ENCODE measurements around the gene IQSEC1. TPM values are rescaled to one million over a fixed set of nuclear protein-coding genes. Genes with fewer than 3 reads are reported as not detected.

The IQSEC1 gene
- total RNA-seq, 1 experiment from 2014 or later: 13.3 TPM

GRCh38 chr3:13046569-13047274 lies 26.5 kb downstream of the IQSEC1 start:
- Mint-ChIP-seq H3K27me3 (ENCODE audit: unreplicated experiment) (peaks cover 37% of the 10 kb centered on the region), H3K36me3 (ENCODE audit: insufficient read depth, unreplicated experiment) (no peaks in the 10 kb centered on the region), H3K4me3 (ENCODE audit: low read depth, unreplicated experiment) (no peak overlapping the region), H3K4me1 (ENCODE audit: low read depth, unreplicated experiment) (no peaks in the 10 kb centered on the region), H3K9me3 (ENCODE audit: low read depth, unreplicated experiment) (no peaks in the 10 kb centered on the region), H3K27ac (ENCODE audit: unreplicated experiment) (no peak overlapping the region)
- CTCF ChIA-PET: no interaction called here
- no peak for TF ChIP-seq CTCF (IDR thresholded peaks at IDR 0.05; ENCODE audit: unreplicated experiment)
- intact Hi-C loops (cut with micrococcal nuclease; ENCODE audit: unreplicated experiment): no loop called here
- DNase-seq: no peak
- BruUV-seq (replicated peaks): no TSS peak

GRCh38 chr3:13045904-13046568 lies 27.2 kb downstream of the IQSEC1 start:
- BruUV-seq (replicated peaks): no TSS peak
- intact Hi-C loops (cut with micrococcal nuclease; ENCODE audit: unreplicated experiment): no loop called here
- no peak for DNase-seq
- H3K27me3 Mint-ChIP-seq (ENCODE audit: unreplicated experiment): peaks cover 41% of the 10 kb centered on the region
- no peaks in the 10 kb centered on the region for H3K4me1 Mint-ChIP-seq (ENCODE audit: low read depth, unreplicated experiment)
- no peak overlapping the region for H3K4me3 Mint-ChIP-seq (ENCODE audit: low read depth, unreplicated experiment)
- CTCF ChIA-PET: interaction anchor here (0.6 kb wide), 1 partner anchor 391 kb away, joined by 4 read pairs; no protein-coding TSS in a partner anchor
- H3K36me3 Mint-ChIP-seq (ENCODE audit: insufficient read depth, unreplicated experiment): no peaks in the 10 kb centered on the region
- no peak for TF ChIP-seq CTCF (IDR thresholded peaks at IDR 0.05; ENCODE audit: unreplicated experiment)
- no peak overlapping the region for H3K27ac Mint-ChIP-seq (ENCODE audit: unreplicated experiment)
- H3K9me3 Mint-ChIP-seq (ENCODE audit: low read depth, unreplicated experiment): no peaks in the 10 kb centered on the region

DNA sequence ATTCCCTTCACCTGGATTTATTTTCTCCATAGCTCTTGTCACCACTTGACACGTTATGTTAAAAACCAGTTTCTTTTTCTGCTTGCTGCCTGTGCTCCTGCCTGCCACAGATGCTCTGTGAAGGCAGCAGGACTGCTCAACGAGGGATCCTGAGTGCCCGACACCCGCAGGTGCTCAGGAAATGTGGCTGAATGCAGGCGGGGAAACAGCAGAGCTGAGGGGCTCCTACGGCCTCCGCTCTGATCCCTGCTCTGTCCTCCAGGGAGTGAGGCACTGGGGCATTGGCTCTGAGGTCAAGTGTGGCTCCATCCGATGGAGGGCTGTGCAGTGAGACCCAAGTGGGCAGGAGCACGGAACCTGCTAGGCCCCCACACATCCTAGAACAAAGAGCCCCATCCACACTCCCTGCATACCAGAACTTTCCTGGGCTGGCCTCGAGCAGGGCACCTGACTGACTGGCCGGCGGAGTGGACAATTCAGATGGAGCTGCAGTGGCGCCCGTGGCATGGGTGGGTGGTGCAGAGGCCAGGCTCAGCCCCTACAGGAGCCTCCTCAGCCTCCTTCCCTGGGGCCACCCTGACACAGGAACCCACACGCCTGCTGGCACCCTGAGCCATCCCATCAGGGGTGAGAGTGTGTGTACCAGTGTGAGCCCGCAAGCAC lies 27.9 kb downstream of the IQSEC1 start:
- intact Hi-C loops (cut with micrococcal nuclease; ENCODE audit: unreplicated experiment): no loop called here
- no peaks in the 10 kb centered on the region for H3K9me3 Mint-ChIP-seq (ENCODE audit: low read depth, unreplicated experiment)
- no peak overlapping the region for H3K4me3 Mint-ChIP-seq (ENCODE audit: low read depth, unreplicated experiment)
- no TSS peak for BruUV-seq (replicated peaks)
- TF ChIP-seq CTCF (IDR thresholded peaks at IDR 0.05; ENCODE audit: unreplicated experiment): no peak
- H3K27ac Mint-ChIP-seq (ENCODE audit: unreplicated experiment): no peak overlapping the region
- no peak for DNase-seq
- peaks cover 5% of the 10 kb centered on the region for H3K4me1 Mint-ChIP-seq (ENCODE audit: low read depth, unreplicated experiment)
- CTCF ChIA-PET: interaction anchor here (0.6 to 1.0 kb wide), 2 partner anchors 14 to 392 kb away, joined by 3 to 4 read pairs; no protein-coding TSS in a partner anchor
- peaks cover 48% of the 10 kb centered on the region for H3K27me3 Mint-ChIP-seq (ENCODE audit: unreplicated experiment)
- no peaks in the 10 kb centered on the region for H3K36me3 Mint-ChIP-seq (ENCODE audit: insufficient read depth, unreplicated experiment)

DNA sequence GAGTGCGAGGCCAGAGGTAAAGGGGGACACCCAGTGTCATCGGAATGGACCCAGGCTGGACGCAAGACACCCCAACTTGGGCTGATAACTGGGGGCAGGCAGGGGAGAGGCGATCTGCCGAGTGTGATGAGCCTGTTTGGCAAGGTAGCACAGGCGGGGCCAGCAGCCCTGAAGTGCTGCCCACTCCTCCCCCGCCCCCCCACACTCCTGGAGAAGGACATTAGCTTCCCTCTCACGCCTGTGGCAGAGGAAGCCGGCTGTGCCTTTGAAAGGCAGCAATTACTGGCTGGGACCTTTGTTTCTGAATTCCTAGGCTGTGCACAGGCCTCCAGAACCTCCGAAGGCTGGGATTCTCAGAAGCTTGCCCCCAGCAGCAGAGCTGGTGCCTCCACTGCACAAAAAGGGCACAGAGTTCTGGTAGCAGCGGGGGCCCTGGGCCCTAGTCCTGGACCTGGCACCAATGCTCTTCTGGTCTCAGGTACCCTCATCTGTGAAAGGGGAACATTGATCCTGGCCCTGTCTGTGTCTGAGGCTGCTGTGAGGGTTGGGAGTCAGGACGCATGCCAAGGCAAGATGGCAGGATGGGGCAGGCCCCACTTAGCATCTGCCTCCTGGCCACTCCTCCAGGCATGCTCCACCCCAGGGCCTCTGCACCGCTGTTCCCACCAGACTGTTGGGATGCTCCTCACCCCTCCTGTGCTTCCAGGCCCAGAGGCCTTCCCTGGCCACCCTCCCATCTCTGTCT lies 28.6 kb downstream of the IQSEC1 start:
- Mint-ChIP-seq H3K4me3 (ENCODE audit: low read depth, unreplicated experiment) (no peak overlapping the region), H3K4me1 (ENCODE audit: low read depth, unreplicated experiment) (peaks cover 12% of the 10 kb centered on the region), H3K27me3 (ENCODE audit: unreplicated experiment) (peaks cover 55% of the 10 kb centered on the region), H3K36me3 (ENCODE audit: insufficient read depth, unreplicated experiment) (no peaks in the 10 kb centered on the region), H3K27ac (ENCODE audit: unreplicated experiment) (no peak overlapping the region), H3K9me3 (ENCODE audit: low read depth, unreplicated experiment) (no peaks in the 10 kb centered on the region)
- no TSS peak for BruUV-seq (replicated peaks)
- CTCF ChIA-PET: interaction anchor here (1.0 kb wide), 1 partner anchor 14 kb away, joined by 3 read pairs; no protein-coding TSS in a partner anchor
- TF ChIP-seq CTCF (IDR thresholded peaks at IDR 0.05; ENCODE audit: unreplicated experiment): no peak
- intact Hi-C loops (cut with micrococcal nuclease; ENCODE audit: unreplicated experiment): no loop called here
- DNase-seq: no peak
